GM19468 (cell line): ENCODE measurements around the gene RNF186.
"Not testable (repeated sequence)": the region's sequence is repeated elsewhere in the genome, so short reads cannot be mapped to it uniquely, and the experiment has no call there.

Experiments
- ATAC-seq: cut with Tn5 transposase; IDR thresholded peaks from one replicate; pipeline ENCODE4 v1.9.1; 2021; ENCODE audit warnings: mild to moderate bottlenecking, moderate library complexity, moderate number of reproducible peaks; ENCODE audit not compliant: unreplicated experiment; ENCODE audit errors: extremely low read depth

Gene RNF186

GRCh38 chr1:19814681-19815503 lies at the start of gene RNF186:
Gene RNF186 (minus strand): TSS chr1:19815283. CDS start chr1:19815101, 182 bp downstream.
- ATAC-seq, result no peak

GRCh38 chr1:19864570-19865160 lies 49.6 kb upstream of the RNF186 start:
- ATAC-seq, result no peak

GRCh38 chr1:19862944-19863343 lies 47.9 kb upstream of the RNF186 start:
- ATAC-seq, result no peak

GRCh38 chr1:19861842-19862530 lies 46.9 kb upstream of the RNF186 start:
- ATAC-seq, result no peak

- ATAC-seq, result no peak
Measured at GRCh38 chr1:19861034-19861433, 46.0 kb upstream of the RNF186 start.

- ATAC-seq, result no peak
Measured at GRCh38 chr1:19860418-19860817, 45.3 kb upstream of the RNF186 start.

- no peak for ATAC-seq
Measured at GRCh38 chr1:19859876-19860275, 44.8 kb upstream of the RNF186 start.

GRCh38 chr1:19858893-19859292 lies 43.8 kb upstream of the RNF186 start:
- no peak for ATAC-seq

- ATAC-seq, result no peak
Measured at GRCh38 chr1:19854866-19855265, 39.8 kb upstream of the RNF186 start.

GRCh38 chr1:19852036-19852435 lies 37.0 kb upstream of the RNF186 start:
- ATAC-seq, result no peak

GRCh38 chr1:19850214-19850613 lies 35.1 kb upstream of the RNF186 start:
- no peak for ATAC-seq

- not testable (repeated sequence) for ATAC-seq
Measured at GRCh38 chr1:19849307-19849706, 34.2 kb upstream of the RNF186 start.

- ATAC-seq, result not testable (repeated sequence)
Measured at GRCh38 chr1:19847334-19847733, 32.3 kb upstream of the RNF186 start.

- no peak for ATAC-seq
Measured at GRCh38 chr1:19846338-19846737, 31.3 kb upstream of the RNF186 start.

GRCh38 chr1:19845555-19845954 lies 30.5 kb upstream of the RNF186 start:
- no peak for ATAC-seq

- no peak for ATAC-seq
Measured at GRCh38 chr1:19844731-19845495, 29.8 kb upstream of the RNF186 start.

GRCh38 chr1:19840228-19840627 lies 25.1 kb upstream of the RNF186 start:
- no peak for ATAC-seq

- no peak for ATAC-seq
Measured at GRCh38 chr1:19837866-19838265, 22.8 kb upstream of the RNF186 start.

GRCh38 chr1:19835578-19835977 lies 20.5 kb upstream of the RNF186 start:
- no peak for ATAC-seq

GRCh38 chr1:19831441-19831840 lies 16.4 kb upstream of the RNF186 start:
- no peak for ATAC-seq
